Measurements from ENCODE around the gene EPGN. TPM values are rescaled to one million over a fixed set of nuclear protein-coding genes. Genes with fewer than 3 reads are reported as not detected.

Gene EPGN
- total and polyA plus RNA-seq, 2 of the 8 experiments (the other 6 are each of a cell fraction or from before 2014, with no cell fraction given) = not detected

- TF ChIP-seq CHD7 (IDR thresholded peaks at IDR 0.05; ENCODE audit: insufficient replicate concordance, low read length) (no peak), ATF3 (IDR thresholded peaks at IDR 0.05; ENCODE audit: insufficient read depth, low read depth, low read length) (no peak), RAD21 (IDR thresholded peaks at IDR 0.05 in 1 of 2, conservative IDR thresholded peaks at IDR 0.05 in 1 of 2; ENCODE audit: low read depth in 2 of 2, low read length in 2 of 2) (no peak)
Observed at GRCh38 chr4:74305000-74305399, 3.3 kb upstream of the EPGN start (continued).

Measured in H1 (cell line).